Fibroblast of skin of right biceps (primary cell): ENCODE measurements around the gene PLCH1.

ENCODE experiments used
- DNase-seq: peaks from one replicate; pipeline ENCODE4 v3.0.0-alpha.2; 2013

The PLCH1 gene

GRCh38 chr3:155330370-155330769, 414.5 kb downstream of the PLCH1 start:
- no peak for DNase-seq

- no peak for DNase-seq
These were observed 415.3 kb downstream of the PLCH1 start for GRCh38 chr3:155329513-155330048.

- no peak for DNase-seq
These were observed 417.0 kb downstream of the PLCH1 start for GRCh38 chr3:155327871-155328270.

- no peak for DNase-seq
These were observed 417.4 kb downstream of the PLCH1 start for GRCh38 chr3:155327430-155327829.

DNA sequence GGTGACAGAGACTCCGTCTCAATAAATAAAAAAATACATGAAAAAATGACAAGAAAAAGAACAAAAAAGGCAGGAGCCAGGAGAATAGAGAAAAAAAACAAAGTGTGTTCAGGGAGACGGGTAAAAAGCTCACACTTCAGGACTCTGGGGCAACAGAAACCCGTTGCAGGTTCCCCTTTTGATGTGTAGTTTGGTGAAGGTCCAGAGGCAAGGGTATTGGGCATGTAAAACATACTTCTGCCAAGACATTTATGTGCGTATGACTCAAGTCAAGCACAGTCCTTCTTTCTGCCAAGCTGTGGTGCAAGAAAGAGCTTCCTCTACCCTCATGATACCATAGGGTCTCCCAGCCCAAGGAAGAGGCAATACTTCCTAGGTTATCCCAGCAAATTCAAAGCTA, 418.0 kb downstream of the PLCH1 start:
- DNase-seq = no peak

DNA sequence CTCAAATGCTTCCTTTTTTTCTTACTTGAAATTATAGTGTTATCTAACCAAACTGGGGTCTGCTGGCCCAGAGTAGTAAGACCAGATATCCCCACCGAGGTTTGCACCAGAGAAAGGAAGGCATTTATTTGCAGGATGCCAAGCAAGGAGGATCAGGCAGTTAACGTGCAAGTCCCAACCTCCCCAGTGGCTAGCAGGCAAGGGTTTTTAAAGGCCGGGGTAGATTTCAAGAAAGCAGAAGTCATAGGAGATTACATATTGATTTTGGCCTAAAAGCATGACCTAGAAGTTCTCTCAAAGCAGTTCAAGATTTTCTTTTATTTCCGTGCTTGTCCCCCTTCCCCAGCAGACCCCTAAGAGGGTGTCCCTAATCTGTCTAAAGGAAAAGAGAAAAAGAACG, 418.6 kb downstream of the PLCH1 start:
- no peak for DNase-seq
